Neural cell (in vitro differentiated cells): Measurements from ENCODE around the gene FRMD4B. TPM values are rescaled to one million over a fixed set of nuclear protein-coding genes. Genes with fewer than 3 reads are reported as not detected.

ENCODE experiments used
- H2AFZ ChIP-seq: fragments of 200-600, 300-800 bp; sonication (generic), shearing (Covaris generic); 2 replicates; pipeline ENCODE4 v1.6.0; 2014; ENCODE audit warnings: low read depth, mild to moderate bottlenecking, antibody characterized with exemption, low read length, moderate library complexity
- H3F3A ChIP-seq: fragments of 200-600 bp; shearing (Covaris generic); 2 replicates; pipeline ENCODE4 v1.6.1; 2016; ENCODE audit warnings: mild to moderate bottlenecking, moderate library complexity, mixed read lengths, antibody characterized with exemption, low read length; ENCODE audit not compliant: insufficient read depth, poor library complexity, severe bottlenecking
- H3K27ac ChIP-seq: fragments of 200-600, 300-800 bp; sonication (generic), shearing (Covaris generic); 2 replicates; pipeline ENCODE4 v1.5.1; 2014; ENCODE audit warnings: mild to moderate bottlenecking, low read length, moderate library complexity
- H3K27me3 ChIP-seq: fragments of 300-800, 200-600 bp; sonication (generic), shearing (Covaris generic); 2 replicates; pipeline ENCODE4 v1.6.0; 2014; ENCODE audit warnings: mild to moderate bottlenecking, low read depth, low read length, moderate library complexity; ENCODE audit not compliant: insufficient read depth
- H3K36me3 ChIP-seq: fragments of 300-800, 200-600 bp; sonication (generic), shearing (Covaris generic); 2 replicates; pipeline ENCODE4 v1.5.1; 2014; ENCODE audit warnings: mild to moderate bottlenecking, antibody characterized with exemption, low read length, moderate library complexity; ENCODE audit not compliant: insufficient read depth
- H3K4me2 ChIP-seq: fragments of 300-800, 200-600 bp; sonication (generic), shearing (Covaris generic); 2 replicates; pipeline ENCODE4 v1.6.0; 2014; ENCODE audit warnings: mild to moderate bottlenecking, low read length
- H3K4me3 ChIP-seq: fragments of 300-800, 200-600 bp; sonication (generic), shearing (Covaris generic); 2 replicates; pipeline ENCODE4 v1.5.1; 2014; ENCODE audit warnings: mild to moderate bottlenecking, low read length, moderate library complexity
- H3K79me2 ChIP-seq: fragments of 200-600 bp; shearing (Covaris generic); replicated peaks from 2 replicates; pipeline ENCODE4 v1.6.0; 2014; ENCODE audit warnings: mild to moderate bottlenecking, low read length, moderate library complexity; ENCODE audit not compliant: insufficient read depth
- H3K9ac ChIP-seq: fragments of 300-800, 200-600 bp; sonication (generic), shearing (Covaris generic); 2 replicates; pipeline ENCODE4 v1.6.1; 2016; ENCODE audit warnings: mild to moderate bottlenecking, low read length, mixed read lengths
- H3K9me2 ChIP-seq: fragments of 200-600 bp; shearing (Covaris generic); 2 replicates; pipeline ENCODE4 v1.6.1; 2016; ENCODE audit warnings: mild to moderate bottlenecking, low read length, mixed read lengths; ENCODE audit not compliant: insufficient read depth
- H3K9me3 ChIP-seq: fragments of 200-600, 300-800 bp; sonication (generic), shearing (Covaris generic); 2 replicates; pipeline ENCODE4 v1.6.1; 2016; ENCODE audit warnings: mild to moderate bottlenecking, mixed run types, low read length, moderate library complexity, mixed read lengths
- H4K20me1 ChIP-seq: fragments of 200-600 bp; shearing (Covaris generic); 2 replicates; pipeline ENCODE4 v1.6.1; 2016; ENCODE audit warnings: mild to moderate bottlenecking, mixed run types; ENCODE audit not compliant: insufficient read depth
- CTCF ChIP-seq: fragments of 450-650 bp; IDR thresholded peaks from 2 replicates; pipeline ENCODE4 v1.5.1; 2014; ENCODE audit warnings: antibody characterized with exemption, mild to moderate bottlenecking, moderate library complexity; ENCODE audit not compliant: poor library complexity, severe bottlenecking
- EP300 ChIP-seq: fragments of 450-650 bp; conservative IDR thresholded peaks from 2 replicates; pipeline ENCODE4 v1.6.1; 2014; ENCODE audit warnings: antibody characterized with exemption, mild to moderate bottlenecking, moderate library complexity; ENCODE audit not compliant: poor library complexity, severe bottlenecking
- EZH2 ChIP-seq: fragments of 200-600, 300-800 bp; shearing (Covaris generic), sonication (generic); IDR thresholded peaks from 2 replicates; pipeline ENCODE4 v1.6.1; 2014; ENCODE audit warnings: antibody characterized with exemption, low read length, borderline replicate concordance, mild to moderate bottlenecking; ENCODE audit not compliant: insufficient read depth, poor library complexity, severe bottlenecking
- MXI1 ChIP-seq: fragments of 450-650 bp; conservative IDR thresholded peaks from 2 replicates; pipeline ENCODE4 v1.6.1; 2014; ENCODE audit warnings: antibody characterized with exemption, mild to moderate bottlenecking; ENCODE audit not compliant: poor library complexity, severe bottlenecking
- POLR2AphosphoS5 ChIP-seq: IDR thresholded peaks from 2 replicates; pipeline ENCODE4 v1.6.1; 2012
- RAD21 ChIP-seq: fragments of 450-650 bp; conservative IDR thresholded peaks from 2 replicates; pipeline ENCODE4 v1.6.1; 2014; ENCODE audit warnings: antibody characterized with exemption, mild to moderate bottlenecking, moderate library complexity
- REST ChIP-seq: IDR thresholded peaks from 2 replicates; pipeline ENCODE4 v1.6.1; 2012; ENCODE audit warnings: borderline replicate concordance
- SMC3 ChIP-seq: fragments of 450-650 bp; conservative IDR thresholded peaks from 2 replicates; pipeline ENCODE4 v1.6.1; 2014; ENCODE audit warnings: antibody characterized with exemption, mild to moderate bottlenecking, moderate library complexity; ENCODE audit not compliant: poor library complexity
- TAF1 ChIP-seq: IDR thresholded peaks from 2 replicates; pipeline ENCODE4 v1.6.1; 2012; ENCODE audit warnings: low read depth
- polyA plus RNA-seq: library from polyadenylated mRNA; depleted of rRNA; stranded (reverse); fragments of >200 nt; gene quantifications from 2 replicates; pipeline ENCODE4 v1.2.3, GENCODE V29; 2014

The FRMD4B gene
- polyA plus RNA-seq, 1 donor from 2014 or later = 6.2 TPM

GRCh38 chr3:69160525-69160924 is 225.4 kb downstream of the FRMD4B start:
- H2AFZ ChIP-seq = no peak overlapping the region
- no peaks in the 10 kb centered on the region for H3K9me2 ChIP-seq
- TF ChIP-seq RAD21 (no peak), REST (no peak), TAF1 (no peak), EP300 (no peak), CTCF (no peak), SMC3 (no peak)
- no peaks in the 10 kb centered on the region for H4K20me1 ChIP-seq
- no peaks in the 10 kb centered on the region for H3K27me3 ChIP-seq
- H3K79me2 ChIP-seq = no peaks in the 10 kb centered on the region
- H3K36me3 ChIP-seq = no peaks in the 10 kb centered on the region
- H3K4me3 ChIP-seq = no peak overlapping the region
- no peak overlapping the region for H3K4me2 ChIP-seq
- H3K9ac ChIP-seq = no peak overlapping the region
- no peaks in the 10 kb centered on the region for H3K9me3 ChIP-seq
- H3F3A ChIP-seq = no peaks in the 10 kb centered on the region
- H3K27ac ChIP-seq = no peak overlapping the region

- no peaks in the 10 kb centered on the region for H3F3A ChIP-seq
- H3K9me2 ChIP-seq = no peaks in the 10 kb centered on the region
- no peak overlapping the region for H3K9ac ChIP-seq
- TF ChIP-seq CTCF (no peak), REST (no peak), POLR2AphosphoS5 (no peak), RAD21 (no peak), TAF1 (no peak), SMC3 (no peak), MXI1 (no peak), EP300 (no peak), EZH2 (no peak)
- no peaks in the 10 kb centered on the region for H3K9me3 ChIP-seq
- H3K27me3 ChIP-seq = no peaks in the 10 kb centered on the region
- H2AFZ ChIP-seq = no peak overlapping the region
- H3K36me3 ChIP-seq = no peaks in the 10 kb centered on the region
- no peak overlapping the region for H3K4me3 ChIP-seq
- no peaks in the 10 kb centered on the region for H4K20me1 ChIP-seq
- no peak overlapping the region for H3K4me2 ChIP-seq
- H3K79me2 ChIP-seq = no peaks in the 10 kb centered on the region
- H3K27ac ChIP-seq = no peak overlapping the region
These were observed 225.8 kb downstream of the FRMD4B start for GRCh38 chr3:69160107-69160506.
